Measurements from ENCODE around the gene MAP4K1.
"Not testable (repeated sequence)": the region's sequence is repeated elsewhere in the genome, so short reads cannot be mapped to it uniquely, and the experiment has no call there.

MAP4K1 gene

DNA sequence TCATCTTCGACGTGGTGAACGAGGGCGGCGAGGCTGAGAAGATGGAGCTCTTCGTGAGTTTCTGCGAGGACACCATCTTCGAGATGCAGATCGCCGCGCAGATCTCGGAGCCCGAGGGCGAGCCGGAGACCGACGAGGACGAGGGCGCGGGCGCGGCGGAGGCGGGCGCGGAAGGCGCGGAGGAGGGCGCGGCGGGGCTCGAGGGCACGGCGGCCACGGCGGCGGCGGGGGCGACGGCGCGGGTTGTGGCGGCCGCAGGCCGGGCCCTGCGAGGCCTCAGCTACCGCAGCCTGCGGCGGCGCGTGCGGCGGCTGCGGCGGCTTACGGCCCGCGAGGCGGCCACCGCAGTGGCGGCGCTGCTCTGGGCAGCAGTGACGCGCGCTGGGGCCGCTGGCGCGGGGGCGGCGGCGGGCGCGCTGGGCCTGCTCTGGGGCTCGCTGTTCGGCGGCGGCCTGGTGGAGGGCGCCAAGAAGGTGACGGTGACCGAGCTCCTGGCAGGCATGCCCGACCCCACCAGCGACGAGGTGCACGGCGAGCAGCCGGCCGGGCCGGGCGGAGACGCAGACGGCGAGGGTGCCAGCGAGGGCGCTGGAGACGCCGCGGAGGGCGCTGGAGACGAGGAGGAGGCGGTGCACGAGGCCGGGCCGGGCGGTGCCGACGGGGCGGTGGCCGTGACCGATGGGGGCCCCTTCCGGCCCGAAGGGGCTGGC is 52.6 kb downstream of the MAP4K1 start:
- DNase-seq = peak; percentile 8

DNA sequence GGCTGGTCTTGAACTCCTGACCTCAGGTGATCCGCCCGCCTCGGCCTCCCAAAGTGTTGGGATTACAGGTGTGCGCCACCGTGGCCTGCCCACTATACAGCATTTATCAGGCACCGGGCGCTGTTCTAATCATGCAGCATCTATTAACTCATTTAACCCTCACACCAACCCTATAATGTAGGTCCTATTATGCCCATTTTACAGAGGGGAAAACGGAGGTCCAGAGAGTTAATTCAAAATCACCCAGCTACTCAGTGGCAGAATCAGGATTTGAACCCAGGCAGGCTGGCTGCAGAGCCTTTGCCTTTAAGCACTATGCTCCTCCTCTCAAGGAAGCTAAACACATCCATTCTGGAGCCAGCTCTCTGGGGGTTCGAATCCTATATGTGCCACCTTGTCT is 54.3 kb downstream of the MAP4K1 start:
- DNase-seq = no peak

DNA sequence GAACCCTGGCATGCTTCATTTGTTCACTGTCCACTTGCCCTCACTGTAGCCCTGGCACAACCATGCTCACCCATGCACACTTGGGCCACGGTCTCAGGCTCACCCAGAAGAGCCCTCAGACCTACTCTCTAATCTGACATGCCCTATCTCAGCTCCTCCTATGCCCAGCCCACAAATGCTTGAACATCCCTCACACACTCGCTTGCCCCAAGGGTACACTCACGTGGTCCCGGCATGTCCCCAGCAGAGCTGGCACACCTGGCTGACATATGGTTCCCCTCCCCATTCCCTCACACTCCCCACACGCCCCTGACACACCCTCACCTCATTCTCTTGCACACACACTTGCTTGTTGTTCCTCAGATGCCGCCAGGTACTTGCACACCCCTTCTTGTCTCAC is 55.7 kb downstream of the MAP4K1 start:
- DNase-seq = no peak

DNA sequence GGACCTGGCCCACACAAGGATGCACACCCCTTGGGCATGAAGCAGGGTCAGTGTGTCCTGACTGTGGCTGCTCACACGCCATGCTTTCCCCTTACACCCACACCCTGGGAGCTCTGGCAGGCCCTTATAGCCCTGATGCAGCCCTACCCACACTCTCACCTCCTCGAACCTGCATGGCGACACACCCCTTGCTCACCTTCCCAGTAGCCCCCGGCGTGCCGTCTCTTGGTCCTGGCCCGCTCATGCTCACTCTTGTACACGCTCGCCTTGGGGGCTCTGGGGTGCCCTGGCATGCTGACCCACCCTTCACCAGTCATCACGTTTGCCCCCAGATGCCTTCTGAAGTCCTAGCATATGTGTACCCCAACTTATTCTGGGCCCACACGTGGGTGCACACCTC is 56.1 kb downstream of the MAP4K1 start:
- DNase-seq = no peak

DNA sequence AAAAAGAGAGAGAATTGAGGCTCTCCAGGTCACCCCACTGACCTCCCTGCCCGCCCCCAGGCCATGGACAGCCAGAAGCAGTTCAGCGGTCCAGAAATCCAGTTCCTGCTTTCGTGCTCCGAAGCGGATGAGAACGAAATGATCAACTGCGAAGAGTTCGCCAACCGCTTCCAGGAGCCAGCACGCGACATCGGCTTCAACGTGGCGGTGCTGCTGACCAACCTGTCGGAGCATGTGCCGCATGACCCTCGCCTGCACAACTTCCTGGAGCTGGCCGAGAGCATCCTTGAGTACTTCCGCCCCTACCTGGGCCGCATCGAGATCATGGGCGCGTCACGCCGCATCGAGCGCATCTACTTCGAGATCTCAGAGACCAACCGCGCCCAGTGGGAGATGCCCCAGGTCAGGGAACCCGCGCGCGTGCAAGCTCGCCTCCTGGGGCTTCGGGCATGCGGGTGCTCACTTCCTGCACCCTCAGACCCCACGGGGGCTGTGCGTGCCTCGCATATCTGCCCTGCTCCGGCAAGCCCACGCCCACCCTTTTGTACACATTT is 56.6 kb downstream of the MAP4K1 start:
- no peak for DNase-seq

DNA sequence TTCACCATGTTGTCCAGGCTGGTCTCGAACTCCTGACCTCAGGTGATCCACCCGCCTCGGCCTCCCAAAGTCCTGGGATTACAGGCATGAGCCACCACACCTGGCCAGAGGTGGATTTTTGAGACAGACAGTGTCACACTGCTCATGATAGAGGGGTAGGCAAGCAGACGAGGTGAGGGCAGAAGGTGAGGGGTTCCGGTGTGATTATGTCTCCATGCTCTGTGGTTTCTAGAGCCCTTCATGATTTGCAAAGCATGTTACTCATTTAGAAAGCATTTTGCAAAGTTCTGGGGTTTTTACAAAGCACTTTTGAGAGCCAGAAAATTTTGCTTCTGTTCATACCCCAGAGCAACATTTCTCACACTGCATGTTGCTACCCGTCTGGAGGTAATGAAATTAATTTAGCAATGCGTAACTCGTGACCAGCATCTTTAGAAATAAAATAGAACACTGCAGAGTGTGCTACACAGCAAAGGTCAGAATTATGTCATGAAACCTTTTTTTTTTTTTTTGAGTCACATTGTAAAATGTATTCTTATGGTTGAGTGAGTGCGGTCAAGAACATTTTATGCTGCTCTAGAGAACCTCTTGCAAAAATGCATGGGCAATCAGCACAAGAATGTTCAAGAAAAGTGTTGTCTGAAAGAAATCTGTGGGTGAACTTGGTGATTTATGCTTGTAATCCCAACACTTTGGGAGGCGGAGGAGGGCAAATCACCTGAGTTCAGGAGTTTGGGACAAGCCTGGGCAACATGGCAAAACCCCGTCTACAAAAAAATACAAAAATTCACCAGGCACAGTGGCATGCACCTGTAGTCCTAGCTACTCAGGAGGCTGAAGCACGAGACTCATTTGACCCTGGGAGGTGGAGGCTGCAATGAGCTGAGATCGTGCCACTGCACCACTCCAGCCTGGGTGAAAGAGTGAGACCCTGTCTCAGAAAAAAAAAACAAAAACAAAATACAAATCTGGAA is 58.0 kb downstream of the MAP4K1 start:
- DNase-seq = no peak

DNA sequence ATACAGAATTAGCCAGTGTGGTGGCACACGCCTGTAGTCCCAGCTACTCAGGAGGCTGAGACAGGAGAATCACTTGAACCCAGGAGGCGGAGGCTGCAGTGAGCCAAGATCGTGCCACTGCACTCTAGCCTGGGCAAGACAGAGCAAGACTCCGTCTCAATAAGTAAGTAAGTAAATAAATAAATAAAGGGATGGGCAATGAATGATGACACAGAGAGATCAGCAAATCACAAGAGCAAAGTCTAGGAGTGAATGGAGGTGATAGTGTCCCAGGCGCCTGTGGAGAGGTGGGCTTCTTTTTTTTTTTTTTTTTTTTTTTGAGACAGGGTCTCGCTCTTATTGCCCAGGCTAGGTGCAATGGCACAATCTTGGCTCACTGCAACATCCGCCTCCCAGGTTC is 58.8 kb downstream of the MAP4K1 start:
- DNase-seq = not testable (repeated sequence)

DNA sequence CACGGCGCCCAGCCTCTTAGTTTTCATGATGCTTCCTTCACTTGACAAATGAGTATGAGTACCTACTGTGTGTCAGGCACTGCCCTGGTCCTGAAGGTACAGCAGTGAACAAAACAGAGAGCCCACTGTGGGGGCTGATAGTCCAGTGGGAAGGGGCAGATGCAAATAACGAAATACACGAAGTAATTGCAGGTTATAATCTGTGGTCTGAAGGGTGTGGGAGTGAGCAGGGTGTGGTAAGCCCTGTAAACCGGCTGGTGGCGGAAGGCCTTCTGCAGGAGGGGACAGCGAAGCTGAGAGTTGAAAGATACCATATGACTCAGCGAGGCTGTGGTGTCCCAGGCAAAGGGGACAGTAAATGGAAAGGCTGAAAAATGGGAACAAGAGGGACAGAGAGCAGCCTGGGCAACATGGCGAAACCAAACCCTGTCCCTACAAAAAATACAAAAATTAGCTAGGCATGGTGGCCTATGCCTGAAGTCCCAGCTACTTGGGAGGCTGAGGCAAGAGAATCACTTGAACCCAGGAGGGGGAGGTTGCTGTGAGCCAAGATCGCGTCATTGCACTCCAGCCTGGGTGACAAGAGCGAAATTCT is 60.5 kb downstream of the MAP4K1 start:
- no peak for DNase-seq

DNA sequence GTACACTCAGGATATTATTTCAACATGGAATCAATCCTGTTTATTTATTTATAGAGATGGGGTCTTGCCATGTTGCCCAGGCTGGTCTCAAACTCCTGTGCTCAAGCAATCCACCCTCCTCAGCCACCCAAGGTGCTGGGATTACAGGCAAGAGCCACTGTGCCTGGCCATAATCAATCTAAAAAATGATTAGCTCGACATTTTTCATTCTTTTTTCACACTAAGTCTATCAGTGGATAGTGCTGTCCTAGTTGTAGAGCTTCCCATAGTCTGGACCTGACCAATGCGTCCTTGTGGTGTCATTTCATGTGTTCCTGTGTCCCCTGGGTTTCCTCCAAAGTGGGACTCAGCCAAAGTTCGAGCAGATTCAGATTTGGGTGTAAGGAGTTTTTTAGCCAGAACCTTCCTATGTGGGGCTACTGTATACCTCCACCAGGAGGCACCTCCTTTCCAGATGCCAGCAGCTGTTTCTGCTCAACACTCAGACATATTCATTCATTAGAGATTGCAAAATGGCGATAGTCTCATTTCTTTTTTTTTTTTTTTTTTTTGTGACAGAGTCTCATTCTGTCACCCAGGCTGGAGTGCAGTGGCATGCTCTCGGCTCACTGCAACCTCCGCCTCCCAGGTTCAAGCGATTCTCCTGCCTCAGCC is 61.1 kb downstream of the MAP4K1 start:
- DNase-seq = no peak

DNA sequence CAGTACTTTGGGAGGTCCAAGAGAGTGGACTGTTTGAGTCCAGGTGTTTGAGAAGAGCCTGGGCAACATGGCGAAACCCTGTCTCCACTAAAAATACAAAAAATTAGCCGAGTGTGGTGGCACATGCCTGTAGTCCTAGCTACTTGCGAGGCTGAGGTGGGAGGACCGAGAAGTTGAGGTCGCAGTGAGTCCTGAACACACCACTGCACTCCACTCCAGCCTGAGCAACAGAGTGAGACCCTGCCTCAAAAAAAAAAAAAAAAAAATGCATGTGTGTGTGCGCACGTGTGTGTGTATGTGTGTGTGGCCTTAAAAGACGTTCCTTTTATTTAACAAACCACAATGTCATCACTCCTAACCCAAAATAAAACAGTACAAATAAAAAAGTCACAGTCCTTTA is 62.6 kb downstream of the MAP4K1 start:
- no peak for DNase-seq

DNA sequence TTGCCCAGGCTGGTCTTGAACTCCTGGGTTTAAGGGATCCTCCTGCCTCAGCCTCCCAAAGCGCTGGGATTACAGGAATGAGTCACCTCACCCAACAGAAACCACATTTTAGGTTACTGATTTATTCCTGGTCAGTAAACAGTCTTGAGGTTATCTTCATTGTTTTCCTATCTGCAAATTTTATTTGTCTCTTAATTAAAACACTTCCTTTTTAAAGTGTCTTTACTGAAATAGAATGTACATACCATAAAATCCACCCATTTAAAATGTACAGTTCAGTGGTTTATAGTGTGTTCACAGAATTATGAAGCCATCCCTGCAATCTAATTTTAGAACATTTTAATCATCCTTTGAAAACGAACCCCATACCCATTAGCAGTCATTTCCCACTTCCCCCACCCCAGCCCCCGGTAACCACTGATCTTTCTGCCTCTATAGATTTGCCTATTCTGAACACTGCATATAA is 63.0 kb downstream of the MAP4K1 start:
- no peak for DNase-seq

DNA sequence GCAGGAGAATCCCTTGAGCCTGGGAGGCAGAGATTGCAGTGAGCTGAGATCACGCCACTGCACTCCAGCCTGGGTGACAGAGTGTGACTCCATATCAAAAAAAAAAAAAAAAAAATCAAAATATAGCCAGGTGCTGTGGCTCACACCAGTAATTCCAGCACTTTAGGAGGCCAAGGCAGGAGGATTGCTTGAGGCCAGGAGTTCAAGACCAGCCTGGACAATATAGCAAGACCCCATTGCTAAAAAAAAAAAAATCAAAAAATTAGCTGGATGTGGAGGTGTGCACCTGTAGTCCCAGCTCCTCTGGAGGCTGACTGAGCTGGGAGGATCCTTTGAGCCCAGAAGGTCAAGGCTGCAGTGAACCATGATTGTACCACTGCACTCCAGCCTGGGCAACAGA is 64.5 kb downstream of the MAP4K1 start:
- not testable (repeated sequence) for DNase-seq

DNA sequence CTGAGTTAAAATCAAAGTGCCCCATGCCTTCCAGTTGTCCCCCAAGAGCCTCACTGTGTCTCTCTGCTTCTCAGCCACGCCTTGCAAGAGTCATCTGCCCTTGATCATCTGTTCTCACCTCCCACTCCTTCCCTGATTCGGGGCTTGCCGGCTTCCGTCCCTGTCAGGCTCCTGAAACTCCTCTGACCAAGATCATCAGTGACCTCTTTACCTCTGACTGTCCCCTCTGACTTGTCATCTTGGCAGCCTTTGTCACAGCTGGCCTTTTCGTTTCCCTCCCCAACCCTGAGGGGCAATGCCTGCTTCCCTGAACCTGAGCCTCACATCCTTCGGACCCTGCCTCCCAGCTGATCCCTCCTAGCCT is 66.3 kb downstream of the MAP4K1 start:
- no peak for DNase-seq

DNA sequence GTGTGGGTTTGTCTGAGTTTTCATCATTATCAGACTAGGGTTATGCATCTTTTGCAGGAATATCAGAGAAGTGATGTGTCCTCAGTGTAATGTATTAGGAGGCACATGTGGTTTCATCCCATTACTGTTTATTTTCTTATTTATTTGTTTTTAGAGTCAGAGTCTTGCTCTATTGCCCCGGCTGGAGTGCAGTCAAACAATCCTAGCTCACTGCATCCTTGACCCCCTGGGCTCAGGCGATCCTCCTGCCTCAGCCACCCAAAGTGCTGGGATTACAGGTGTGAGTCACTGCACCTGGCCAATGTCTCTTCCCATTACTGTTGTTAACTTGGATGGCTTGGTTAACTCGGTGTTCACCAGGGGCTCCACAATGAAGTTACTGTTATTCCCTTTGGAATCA is 67.4 kb downstream of the MAP4K1 start:
- no peak for DNase-seq

DNA sequence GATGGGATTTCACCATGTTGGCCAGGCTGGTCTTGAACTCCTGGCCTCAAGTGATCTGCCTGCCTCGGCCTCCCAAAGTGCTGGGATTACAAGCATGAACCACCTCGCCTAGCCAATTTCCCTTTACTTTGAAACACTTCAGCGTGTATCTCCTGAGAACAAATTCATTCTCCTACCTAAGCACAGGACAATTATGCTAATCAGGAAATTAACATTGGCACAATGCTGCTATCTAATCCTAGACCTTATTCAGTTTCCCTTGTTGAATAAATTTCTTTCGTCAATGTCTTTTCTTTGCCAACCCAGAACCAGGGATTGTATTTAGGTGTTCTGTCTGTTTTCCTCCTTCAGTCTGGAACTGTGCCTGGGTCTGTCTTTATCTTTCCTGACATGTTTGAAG is 67.8 kb downstream of the MAP4K1 start:
- no peak for DNase-seq

DNA sequence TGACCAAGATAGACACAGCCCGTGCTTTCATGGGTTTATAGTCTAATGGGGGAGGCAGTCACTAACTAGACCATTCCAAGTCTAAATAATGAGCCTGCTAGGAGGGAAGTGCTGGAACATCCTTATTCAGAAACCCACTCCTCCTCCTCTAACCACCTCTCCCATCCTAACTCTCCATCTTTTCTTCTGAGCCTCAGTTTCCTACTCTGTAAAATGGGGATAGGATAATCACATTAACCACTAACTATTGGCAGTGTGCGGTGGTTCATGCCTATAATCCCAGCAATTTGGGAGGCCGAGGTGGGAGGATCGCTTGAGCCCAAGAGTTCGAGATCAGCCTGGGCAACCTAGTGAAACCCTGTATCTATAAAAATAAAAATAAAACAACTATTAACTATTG is 68.7 kb downstream of the MAP4K1 start:
- DNase-seq = no peak

DNA sequence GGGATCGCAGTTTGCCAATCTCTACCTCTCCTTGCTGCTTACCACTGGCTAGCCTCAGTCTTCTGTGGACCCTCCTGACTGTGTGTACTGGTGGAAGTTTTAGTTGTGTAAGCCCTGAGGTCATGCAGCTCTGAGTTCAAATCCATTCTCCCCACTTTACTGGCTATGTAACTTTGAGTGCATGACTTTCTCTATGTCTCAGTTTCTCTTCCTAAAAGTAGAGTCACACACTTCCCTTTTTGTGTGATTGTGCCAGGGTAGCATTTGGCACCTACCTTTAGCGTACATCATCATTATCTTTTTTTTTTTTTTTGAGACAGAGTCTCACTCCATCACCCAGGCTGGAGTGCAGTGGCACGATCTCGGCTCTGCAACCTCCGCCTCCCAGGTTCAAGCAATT is 70.3 kb downstream of the MAP4K1 start:
- no peak for DNase-seq

DNA sequence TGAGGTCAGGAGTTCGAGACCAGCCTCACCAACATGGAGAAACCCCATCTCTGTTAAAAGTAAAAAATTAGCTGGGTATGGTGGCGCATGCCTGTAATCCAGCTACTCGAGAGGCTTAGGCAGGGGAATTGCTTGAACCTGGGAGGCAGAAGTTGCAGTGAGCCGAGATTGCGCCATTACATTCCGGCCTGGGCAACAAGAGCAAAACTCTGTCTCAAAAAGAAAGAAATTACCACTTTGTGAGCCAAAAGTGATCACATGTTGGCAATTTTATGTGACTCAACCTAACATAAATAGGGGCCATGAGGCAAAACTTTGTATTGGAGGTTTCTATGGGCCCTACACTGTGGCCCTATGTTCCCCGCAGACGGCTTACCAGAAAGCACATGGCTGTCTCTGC is 72.2 kb downstream of the MAP4K1 start:
- DNase-seq = no peak

DNA sequence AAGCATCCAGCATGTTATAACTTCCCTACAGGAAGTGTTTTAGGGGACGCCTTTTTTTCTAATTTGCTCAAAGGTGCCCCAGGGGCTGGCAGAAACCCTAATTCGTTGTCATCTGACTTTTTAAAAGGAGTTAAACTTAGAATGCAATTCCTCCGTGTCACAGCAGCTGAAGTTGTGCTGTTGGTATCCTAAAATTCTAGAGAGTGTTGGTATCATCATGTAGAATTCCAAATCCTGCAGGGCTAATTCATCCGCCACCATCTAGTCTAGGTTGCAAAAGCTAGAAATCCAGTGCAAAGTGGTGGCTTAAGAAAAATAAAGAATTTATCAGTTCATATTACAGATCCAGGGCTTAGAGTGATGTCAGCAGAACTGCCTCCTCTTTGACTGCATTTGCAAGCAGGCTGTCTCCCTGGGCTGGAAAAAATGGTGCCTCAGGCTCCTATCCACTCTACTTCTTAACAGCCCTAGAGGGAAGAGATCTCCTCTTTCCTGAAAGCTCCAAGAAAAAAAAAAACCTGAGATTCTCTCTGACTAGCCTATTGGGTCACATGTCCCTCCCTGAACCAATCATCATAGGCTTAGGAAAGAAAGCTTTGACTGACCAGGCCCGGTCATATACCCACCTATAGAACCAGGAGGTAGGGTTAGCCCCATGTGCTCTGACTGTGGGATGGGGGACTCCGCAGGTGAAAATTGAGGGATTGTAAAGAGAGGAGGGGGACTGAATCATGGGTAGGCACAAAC is 73.0 kb downstream of the MAP4K1 start:
- DNase-seq = peak; percentile 38

DNA sequence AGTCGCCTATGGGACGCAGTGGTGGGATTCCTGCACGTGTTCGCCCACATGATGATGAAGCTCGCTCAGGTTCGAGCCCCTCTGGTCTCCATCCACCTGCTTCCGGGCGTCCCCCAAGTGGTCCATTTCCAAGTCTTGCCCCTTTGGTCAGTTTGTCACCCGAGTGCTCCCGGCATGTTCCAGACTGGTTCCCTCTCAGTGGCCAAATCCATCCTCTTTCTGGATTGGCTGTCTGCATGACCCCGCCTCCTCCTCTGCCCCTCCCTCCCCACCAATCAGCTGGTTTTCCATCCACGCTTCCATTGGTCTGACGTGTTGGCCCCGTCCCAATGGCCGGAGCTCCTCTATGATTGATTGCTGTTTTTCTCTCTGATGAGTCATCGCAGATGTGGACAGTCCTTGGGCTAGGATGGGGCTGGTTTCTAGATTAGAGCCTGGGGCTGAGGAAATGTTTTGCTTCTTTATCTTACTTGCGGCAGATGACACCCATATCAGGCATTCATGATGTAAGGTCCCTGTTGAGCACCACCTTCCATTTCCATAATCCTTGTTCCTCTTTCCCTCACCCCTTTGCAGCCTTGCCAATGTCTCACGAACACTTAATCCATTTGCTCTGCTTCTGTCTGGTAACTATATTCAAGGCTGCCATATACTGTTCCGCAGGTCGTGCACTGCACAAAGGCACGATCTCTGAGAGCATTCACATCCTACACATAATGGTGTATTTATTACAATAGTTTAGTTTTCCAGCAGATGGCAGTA is 73.8 kb downstream of the MAP4K1 start:
- no peak for DNase-seq

DNA sequence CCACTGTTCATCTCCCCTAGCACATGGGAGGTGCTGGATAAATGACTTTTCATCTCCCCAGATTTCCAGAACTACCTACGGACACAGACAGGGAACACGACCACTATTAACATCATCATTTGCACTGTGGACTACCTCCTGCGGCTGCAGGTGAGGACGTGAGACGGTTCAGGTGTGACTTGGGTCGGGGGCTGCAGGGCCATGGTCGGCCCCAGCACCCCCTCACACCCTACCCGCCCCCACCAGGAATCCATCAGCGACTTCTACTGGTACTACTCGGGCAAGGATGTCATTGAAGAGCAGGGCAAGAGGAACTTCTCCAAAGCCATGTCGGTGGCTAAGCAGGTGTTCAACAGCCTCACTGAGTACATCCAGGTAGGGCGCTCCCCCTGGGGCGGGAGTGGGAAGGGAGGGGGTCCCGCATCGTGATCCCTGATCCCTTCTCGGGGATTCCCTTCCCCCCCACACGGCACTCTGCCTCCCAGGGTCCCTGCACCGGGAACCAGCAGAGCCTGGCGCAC is 74.4 kb downstream of the MAP4K1 start:
- no peak for DNase-seq

All from DMS79 treated with DMSO at 0.1 percent for 48 hours (cell line).